ENCODE data around the gene SPSB2.

GRCh38 chr12:6896846-6897435 is 23.8 kb upstream of the SPSB2 start:
- TF ChIP-seq CTCF (IDR thresholded peaks at IDR 0.05) = no peak
- no peak for TF ChIP-seq POLR2A (IDR thresholded peaks at IDR 0.05)
